H9 (cell line): ENCODE results near the gene VCPKMT. TPM values are rescaled to one million over a fixed set of nuclear protein-coding genes. Genes with fewer than 3 reads are reported as not detected.
A peak's percentile ranks its signal among the peaks of the same experiment; 100 is the strongest.

Experiments used
- DNase-seq: peaks from one replicate; pipeline ENCODE4 v3.0.0-alpha.2; 2017
- H2AFZ ChIP-seq: one replicate; pipeline ENCODE4 v1.6.1; 2013; ENCODE audit warnings: mild to moderate bottlenecking, low read length, control low read depth, moderate library complexity
- H2AK5ac ChIP-seq: 2 replicates; pipeline ENCODE4 v1.6.1; 2013; ENCODE audit warnings: low read length, control low read depth, mixed read lengths; ENCODE audit not compliant: insufficient read length
- H2BK120ac ChIP-seq: one replicate; pipeline ENCODE4 v1.6.1; 2013; ENCODE audit warnings: low read depth, mild to moderate bottlenecking, low read length, control low read depth, inconsistent platforms; ENCODE audit not compliant: poor library complexity, severe bottlenecking
- H2BK12ac ChIP-seq: 2 replicates; pipeline ENCODE4 v1.6.1; 2013; ENCODE audit warnings: low read length, control low read depth, mixed read lengths, low read depth; ENCODE audit not compliant: insufficient read length
- H2BK15ac ChIP-seq: 2 replicates; pipeline ENCODE4 v1.6.1; 2013; ENCODE audit warnings: low read depth, low read length, control low read depth
- H2BK20ac ChIP-seq: one replicate; pipeline ENCODE4 v1.6.1; 2013; ENCODE audit warnings: low read depth, mild to moderate bottlenecking, low read length, control low read depth, inconsistent platforms; ENCODE audit not compliant: poor library complexity, severe bottlenecking
- H2BK5ac ChIP-seq: 2 replicates; pipeline ENCODE4 v1.6.1; 2013; ENCODE audit warnings: low read length, control low read depth, mixed read lengths; ENCODE audit not compliant: insufficient read length
- H3K14ac ChIP-seq: 2 replicates; pipeline ENCODE4 v1.6.1; 2013; ENCODE audit warnings: low read length, control low read depth; ENCODE audit not compliant: insufficient read depth
- H3K18ac ChIP-seq: 2 replicates; pipeline ENCODE4 v1.6.1; 2013; ENCODE audit warnings: low read depth, mild to moderate bottlenecking, mixed read lengths, low read length, control low read depth; ENCODE audit not compliant: insufficient read length
- H3K23ac ChIP-seq: 2 replicates; pipeline ENCODE4 v1.6.1; 2013; ENCODE audit warnings: low read length, control low read depth, mixed read lengths, low read depth; ENCODE audit not compliant: insufficient read length
- H3K23me2 ChIP-seq: 2 replicates; pipeline ENCODE4 v1.6.1; 2013; ENCODE audit warnings: low read depth, mild to moderate bottlenecking, mixed read lengths, low read length, control low read depth; ENCODE audit not compliant: insufficient read length, poor library complexity, severe bottlenecking
- H3K27ac ChIP-seq: 2 replicates; pipeline ENCODE4 v1.5.1; 2013; ENCODE audit warnings: low read length, control low read depth, mixed read lengths, low read depth; ENCODE audit not compliant: insufficient read length
- H3K27me3 ChIP-seq: 2 replicates; pipeline ENCODE4 v1.6.1; 2013; ENCODE audit warnings: low read length, control low read depth, inconsistent platforms; ENCODE audit not compliant: insufficient read depth
- H3K4ac ChIP-seq: 2 replicates; pipeline ENCODE4 v1.6.1; 2013; ENCODE audit warnings: low read depth, mild to moderate bottlenecking, control low read depth, inconsistent platforms, low read length, moderate library complexity
- H3K4me1 ChIP-seq: 2 replicates; pipeline ENCODE4 v1.6.1; 2013; ENCODE audit warnings: low read length, control low read depth, inconsistent platforms; ENCODE audit not compliant: insufficient read depth
- H3K4me2 ChIP-seq: 2 replicates; pipeline ENCODE4 v1.6.1; 2013; ENCODE audit warnings: low read length, control low read depth, mixed read lengths; ENCODE audit not compliant: insufficient read length, insufficient read depth
- H3K56ac ChIP-seq: 2 replicates; pipeline ENCODE4 v1.6.1; 2013; ENCODE audit warnings: low read depth, mild to moderate bottlenecking, mixed read lengths, low read length, control low read depth; ENCODE audit not compliant: insufficient read length
- H3K79me1 ChIP-seq: 2 replicates; pipeline ENCODE4 v1.6.1; 2013; ENCODE audit warnings: low read depth, mild to moderate bottlenecking, moderate library complexity, low read length, control low read depth, inconsistent platforms; ENCODE audit not compliant: insufficient read depth, poor library complexity, severe bottlenecking
- H3K79me2 ChIP-seq: 2 replicates; pipeline ENCODE4 v1.6.1; 2013; ENCODE audit warnings: low read length, control low read depth, inconsistent platforms; ENCODE audit not compliant: insufficient read depth
- H3K9ac ChIP-seq: 2 replicates; pipeline ENCODE4 v1.6.1; 2013; ENCODE audit warnings: low read length, control low read depth, mixed read lengths; ENCODE audit not compliant: insufficient read length; ENCODE audit errors: extremely low read depth
- H3K9me3 ChIP-seq: one replicate; pipeline ENCODE4 v1.6.1; 2013; ENCODE audit warnings: low read depth, low read length, inconsistent platforms; ENCODE audit not compliant: control insufficient read depth
- H3T11ph ChIP-seq: one replicate; pipeline ENCODE4 v1.6.1; 2013; ENCODE audit warnings: mild to moderate bottlenecking, low read length, control low read depth, inconsistent platforms
- H4K20me1 ChIP-seq: one replicate; pipeline ENCODE4 v1.6.1; 2013; ENCODE audit not compliant: control insufficient read depth, insufficient read length, insufficient read depth
- H4K5ac ChIP-seq: 2 replicates; pipeline ENCODE4 v1.6.1; 2013; ENCODE audit warnings: low read depth, mild to moderate bottlenecking, mixed read lengths, low read length, control low read depth; ENCODE audit not compliant: insufficient read length
- H4K8ac ChIP-seq: replicated peaks from 2 replicates; pipeline ENCODE4 v1.6.1; 2013; ENCODE audit warnings: low read length, control low read depth, mixed read lengths, low read depth; ENCODE audit not compliant: insufficient read length
- H4K91ac ChIP-seq: 2 replicates; pipeline ENCODE4 v1.6.1; 2013; ENCODE audit warnings: low read depth, mild to moderate bottlenecking, moderate library complexity, mixed read lengths, low read length, control low read depth; ENCODE audit not compliant: insufficient read length
- H3K27ac Mint-ChIP-seq, 3 experiments: 2 replicates in 2 of 3; 3 replicates in 1 of 3; pipeline ENCODE4 v1.8.0; 2020 to 2021; ENCODE audit warnings: mixed read lengths in 3 of 3, mild to moderate bottlenecking in 1 of 3, moderate library complexity in 1 of 3
- H3K27me3 Mint-ChIP-seq: 2 replicates; pipeline ENCODE4 v1.8.0; 2021; ENCODE audit warnings: low read depth, mild to moderate bottlenecking, moderate library complexity, mixed read lengths
- H3K36me3 Mint-ChIP-seq, 3 experiments: 2 replicates in 2 of 3; 3 replicates in 1 of 3; pipeline ENCODE4 v1.8.0; 2020 to 2021; ENCODE audit warnings: low read depth in 3 of 3, mixed read lengths in 3 of 3; ENCODE audit not compliant: insufficient read depth in 1 of 3
- H3K4me1 Mint-ChIP-seq, 2 experiments: 2 replicates each; pipeline ENCODE4 v1.8.0; 2020; ENCODE audit warnings: mixed read lengths in 2 of 2
- H3K4me3 Mint-ChIP-seq, 2 experiments: 2 replicates in 1 of 2; 3 replicates in 1 of 2; pipeline ENCODE4 v1.8.0; 2020 to 2021; ENCODE audit warnings: mild to moderate bottlenecking in 2 of 2, mixed read lengths in 2 of 2, moderate library complexity in 1 of 2
- H3K9me3 Mint-ChIP-seq, 2 experiments: 2 replicates in 1 of 2; 3 replicates in 1 of 2; pipeline ENCODE4 v1.8.0; 2020; ENCODE audit warnings: mild to moderate bottlenecking in 2 of 2, mixed read lengths in 2 of 2, moderate library complexity in 1 of 2
- WGBS: extraction: QIAGEN DNeasy Blood & Tissue Kit; methylation state at CpG from one replicate; pipeline ENCODE4 v1.1.7; 2013; ENCODE audit warnings: missing lambda C conversion rate, low lambda C conversion rate, mixed read lengths; ENCODE audit not compliant: insufficient read length; ENCODE audit errors: extremely low coverage; 5-methylcytosine and 5-hydroxymethylcytosine counted together
- total RNA-seq: library from RNA; stranded (reverse); gene quantifications from 2 replicates; pipeline ENCODE4 v1.2.1, GENCODE V29; 2021
- TF ChIP-seq, protein P1 (sequence below): fragments of 200-600 bp; sonication (generic); conservative IDR thresholded peaks from 3 replicates; pipeline ENCODE4 v1.8.0; 2021; ENCODE audit warnings: antibody characterized with exemption, mild to moderate bottlenecking

VCPKMT gene
- total RNA-seq, 1 experiment from 2014 or later, result 13.7 TPM

DNA sequence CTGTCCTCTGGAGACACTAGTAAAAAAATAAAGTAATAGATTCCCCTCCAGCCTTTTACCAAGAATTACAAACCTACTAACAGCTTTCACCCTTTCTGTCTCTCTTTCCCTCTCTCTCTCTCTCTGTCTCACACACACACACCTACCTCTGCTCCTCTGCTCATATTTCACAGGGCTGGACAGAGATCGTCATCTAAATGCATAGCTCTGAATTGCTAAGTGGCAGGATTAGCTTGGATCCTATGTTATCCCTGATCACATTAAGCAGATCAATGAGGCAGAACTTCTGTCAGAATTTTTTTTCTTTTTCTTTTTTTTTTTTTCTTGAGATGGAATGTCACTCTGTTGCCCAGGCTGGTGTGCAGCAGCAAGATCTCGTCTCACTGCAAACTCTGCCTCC lies 22.9 kb downstream of the VCPKMT start:
- Histone ChIP-seq H3K56ac (no peak overlapping the region), H3K14ac (no peak overlapping the region), H4K91ac (no peak overlapping the region), H2BK20ac (no peak overlapping the region), H2AFZ (no peak overlapping the region), H3K4ac (no peak overlapping the region), H3K27ac (no peak overlapping the region), H3K9me3 (no peaks in the 10 kb centered on the region), H3K18ac (no peak overlapping the region), H3K27me3 (no peaks in the 10 kb centered on the region), H3K23me2 (no peaks in the 10 kb centered on the region), H2BK12ac (no peak overlapping the region), H3K9ac (no peak overlapping the region), H3K79me2 (no peaks in the 10 kb centered on the region; the same call in 1 of the 2 replicates), H2BK5ac (no peak overlapping the region), H3T11ph (no peak overlapping the region), H4K20me1 (no peaks in the 10 kb centered on the region), H3K23ac (no peak overlapping the region), H2AK5ac (no peak overlapping the region), H3K4me2 (no peak overlapping the region), H4K8ac (no peak overlapping the region), H4K5ac (no peak overlapping the region), H3K79me1 (no peaks in the 10 kb centered on the region), H3K4me1 (no peaks in the 10 kb centered on the region; the same call in 1 of the 2 replicates), H2BK15ac (no peak overlapping the region), H2BK120ac (no peak overlapping the region)
- TF ChIP-seq, protein P1, sequence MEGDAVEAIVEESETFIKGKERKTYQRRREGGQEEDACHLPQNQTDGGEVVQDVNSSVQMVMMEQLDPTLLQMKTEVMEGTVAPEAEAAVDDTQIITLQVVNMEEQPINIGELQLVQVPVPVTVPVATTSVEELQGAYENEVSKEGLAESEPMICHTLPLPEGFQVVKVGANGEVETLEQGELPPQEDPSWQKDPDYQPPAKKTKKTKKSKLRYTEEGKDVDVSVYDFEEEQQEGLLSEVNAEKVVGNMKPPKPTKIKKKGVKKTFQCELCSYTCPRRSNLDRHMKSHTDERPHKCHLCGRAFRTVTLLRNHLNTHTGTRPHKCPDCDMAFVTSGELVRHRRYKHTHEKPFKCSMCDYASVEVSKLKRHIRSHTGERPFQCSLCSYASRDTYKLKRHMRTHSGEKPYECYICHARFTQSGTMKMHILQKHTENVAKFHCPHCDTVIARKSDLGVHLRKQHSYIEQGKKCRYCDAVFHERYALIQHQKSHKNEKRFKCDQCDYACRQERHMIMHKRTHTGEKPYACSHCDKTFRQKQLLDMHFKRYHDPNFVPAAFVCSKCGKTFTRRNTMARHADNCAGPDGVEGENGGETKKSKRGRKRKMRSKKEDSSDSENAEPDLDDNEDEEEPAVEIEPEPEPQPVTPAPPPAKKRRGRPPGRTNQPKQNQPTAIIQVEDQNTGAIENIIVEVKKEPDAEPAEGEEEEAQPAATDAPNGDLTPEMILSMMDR, result no peak
- Mint-ChIP-seq H3K27ac (peak overlapping the region in 1 of 3 experiments; percentile 20; a peak in 1 of 7 replicates), H3K9me3 (no peaks in the 10 kb centered on the region), H3K4me3 (no peak overlapping the region; a peak in 1 of 5 replicates), H3K4me1 (peaks cover 10 to 12% of the 10 kb centered on the region in 2 experiments), H3K27me3 (no peaks in the 10 kb centered on the region; the same call in 1 of the 2 replicates), H3K36me3 (no peaks in the 10 kb centered on the region)
- DNase-seq, result no peak
- no CpG with 5 or more reads among the region's 2 CpGs for WGBS
